ENCODE results near the gene MNT.

The MNT gene

DNA sequence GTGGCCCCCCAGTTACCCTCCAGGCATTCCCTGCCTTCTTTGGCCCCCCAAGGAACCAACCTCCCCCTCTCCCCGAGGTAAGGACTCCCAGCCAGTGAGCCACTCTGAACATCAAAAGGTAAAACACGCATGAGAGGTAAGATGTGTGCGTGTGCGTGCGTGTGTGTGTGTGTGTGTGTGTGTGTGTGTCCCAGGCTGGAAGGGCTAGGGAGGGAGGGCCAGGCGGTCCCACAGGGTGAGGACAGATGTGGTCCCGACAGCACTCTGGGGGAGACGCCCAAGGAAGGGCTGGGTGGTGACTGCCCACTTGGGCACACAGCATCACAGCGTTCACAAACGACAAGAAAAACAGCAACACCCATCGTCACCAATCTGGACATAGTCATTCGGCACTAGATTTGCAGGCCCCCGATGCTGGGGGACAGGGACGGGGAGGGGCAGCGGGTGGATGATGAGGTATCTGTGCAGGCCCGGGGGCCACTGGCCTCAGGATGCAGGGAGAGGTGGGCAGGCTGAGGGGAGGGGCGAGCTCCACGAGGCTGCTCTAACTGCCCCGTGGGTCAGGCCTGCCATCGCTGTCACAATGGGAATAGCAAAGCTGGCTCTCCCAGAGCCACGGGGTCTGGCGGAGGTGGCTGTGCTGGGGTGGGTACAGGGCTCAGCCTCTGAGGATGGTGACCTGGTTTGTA, 16.3 kb downstream of the MNT start:
- TF ChIP-seq GATA2 (IDR thresholded peaks at IDR 0.05; ENCODE audit: low read depth, low read length): no peak
- no peak for TF ChIP-seq GATA3 (IDR thresholded peaks at IDR 0.05; ENCODE audit: low read depth, low read length)

DNA sequence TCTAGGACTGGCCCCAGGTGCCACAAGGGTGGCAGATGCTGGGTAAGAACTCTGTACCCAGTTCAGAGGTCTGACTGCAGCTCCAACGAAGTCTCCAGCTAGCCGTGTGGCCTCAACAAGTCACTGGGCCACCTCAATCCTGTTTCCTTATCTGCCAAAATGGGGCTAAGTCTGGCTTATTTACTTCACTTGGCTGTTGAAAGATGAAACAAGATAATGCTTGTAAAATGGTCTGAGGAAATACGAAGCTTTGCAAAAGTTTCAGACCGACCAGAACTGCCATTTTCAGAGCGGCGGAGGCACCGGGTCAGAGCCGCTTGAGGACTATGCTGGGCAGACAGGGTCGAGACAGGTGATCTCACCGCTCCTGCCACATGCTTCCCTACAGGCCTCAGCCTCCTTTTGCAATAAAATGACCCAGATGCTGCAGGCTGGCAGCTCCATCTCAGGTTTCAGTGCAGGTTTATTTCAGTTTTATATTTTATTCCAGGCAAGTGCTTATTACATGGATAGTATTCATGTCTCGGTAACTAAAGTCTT, 17.2 kb downstream of the MNT start:
- no peak for TF ChIP-seq GATA2 (IDR thresholded peaks at IDR 0.05; ENCODE audit: low read depth, low read length)
- no peak for TF ChIP-seq GATA3 (IDR thresholded peaks at IDR 0.05; ENCODE audit: low read depth, low read length)

- no peak for TF ChIP-seq GATA3 (IDR thresholded peaks at IDR 0.05; ENCODE audit: low read depth, low read length)
- no peak for TF ChIP-seq GATA2 (IDR thresholded peaks at IDR 0.05; ENCODE audit: low read depth, low read length)
Measured at GRCh38 chr17:2380950-2381649, 19.8 kb downstream of the MNT start.

DNA sequence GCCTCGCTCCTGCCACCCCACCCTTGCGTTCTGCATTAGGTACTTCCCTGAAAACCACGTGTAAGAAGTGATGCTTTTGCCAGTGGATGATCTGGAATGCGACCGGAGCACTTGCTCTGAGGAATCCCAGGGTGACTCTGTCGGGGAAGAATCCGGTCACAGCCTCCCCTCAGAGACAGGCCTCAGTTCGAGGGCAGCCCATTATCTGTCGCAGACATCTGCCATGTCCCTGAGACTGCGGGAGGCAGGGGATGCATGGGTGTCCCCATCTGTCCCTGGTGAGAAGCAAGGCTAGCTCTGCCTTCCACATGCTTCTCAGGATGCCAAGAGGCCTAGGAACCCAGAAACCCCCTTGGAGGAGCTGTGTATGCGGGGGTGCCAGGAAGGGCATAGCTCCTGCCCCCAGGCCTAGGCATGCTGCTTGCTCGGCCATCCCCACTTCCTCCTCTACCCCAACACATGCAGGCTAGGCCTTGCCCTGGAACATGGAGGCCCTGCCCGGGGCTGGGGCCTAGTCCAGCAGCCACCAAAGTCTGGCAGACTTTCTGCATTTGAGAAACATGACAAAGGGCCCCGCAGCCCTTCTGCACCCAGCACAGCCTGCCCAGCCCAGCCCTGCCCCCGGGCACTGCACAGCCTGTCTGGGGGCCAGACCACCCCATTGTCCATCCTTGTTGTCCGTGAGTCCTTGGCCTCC, 20.5 kb downstream of the MNT start:
- TF ChIP-seq GATA3 (IDR thresholded peaks at IDR 0.05; ENCODE audit: low read depth, low read length) (no peak), GATA2 (IDR thresholded peaks at IDR 0.05; ENCODE audit: low read depth, low read length) (peak; percentile 81)

DNA sequence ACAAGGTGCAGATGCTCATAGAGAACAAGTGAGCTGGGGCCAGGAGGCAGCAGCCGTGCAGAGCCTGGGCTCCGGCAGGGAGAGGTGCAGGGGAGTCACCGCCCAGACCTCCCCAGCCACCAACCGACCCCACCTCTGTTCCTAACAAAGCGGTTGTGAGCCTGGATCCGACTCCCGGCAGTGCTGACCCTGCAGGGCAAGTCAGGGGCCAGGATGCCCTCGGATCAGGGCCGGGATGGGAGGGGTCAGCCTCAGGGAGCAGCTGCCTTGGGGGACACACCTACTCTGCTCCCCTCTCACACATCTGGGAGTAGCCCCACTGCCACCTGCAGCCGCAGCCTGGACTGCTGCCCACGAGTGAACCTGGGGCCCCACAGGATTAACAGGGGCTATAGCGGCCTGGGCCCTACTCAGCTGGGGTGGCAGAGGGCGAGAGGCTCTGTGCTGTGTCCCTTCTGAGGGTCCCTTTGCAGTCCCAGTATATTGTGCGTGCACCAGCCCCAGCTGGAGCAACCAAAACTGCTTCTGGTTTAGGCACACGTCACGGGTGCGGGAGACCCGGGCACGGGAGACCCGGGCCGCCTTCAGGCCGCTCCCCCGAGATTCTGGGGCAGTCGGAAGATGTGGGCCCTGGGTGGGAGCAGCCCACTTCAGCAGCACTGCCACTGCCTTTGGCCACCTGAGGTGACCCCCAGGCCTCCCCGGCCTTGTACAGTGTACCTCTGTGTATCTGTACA, 21.2 kb downstream of the MNT start:
- TF ChIP-seq GATA3 (IDR thresholded peaks at IDR 0.05; ENCODE audit: low read depth, low read length) (no peak), GATA2 (IDR thresholded peaks at IDR 0.05; ENCODE audit: low read depth, low read length) (no peak)

DNA sequence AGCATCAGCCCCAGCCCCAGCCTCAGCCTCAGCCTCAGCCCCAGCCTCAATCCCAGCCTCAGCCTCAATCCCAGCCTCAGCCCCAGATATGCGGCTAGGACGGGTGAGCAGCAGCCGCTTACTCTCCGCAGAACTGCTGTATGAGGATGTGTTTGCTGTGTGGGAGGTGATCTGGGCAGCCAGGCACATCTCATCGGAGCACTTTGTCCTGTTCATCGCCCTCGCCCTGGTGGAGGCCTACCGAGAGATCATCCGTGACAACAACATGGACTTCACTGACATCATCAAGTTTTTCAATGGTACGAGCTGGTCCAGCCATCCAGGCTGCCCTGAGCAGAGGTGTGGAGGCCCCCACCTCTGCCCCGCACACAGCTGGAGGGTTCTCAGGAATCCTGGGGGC, 22.0 kb downstream of the MNT start:
- TF ChIP-seq GATA2 (IDR thresholded peaks at IDR 0.05; ENCODE audit: low read depth, low read length): no peak
- TF ChIP-seq GATA3 (IDR thresholded peaks at IDR 0.05; ENCODE audit: low read depth, low read length): no peak

DNA sequence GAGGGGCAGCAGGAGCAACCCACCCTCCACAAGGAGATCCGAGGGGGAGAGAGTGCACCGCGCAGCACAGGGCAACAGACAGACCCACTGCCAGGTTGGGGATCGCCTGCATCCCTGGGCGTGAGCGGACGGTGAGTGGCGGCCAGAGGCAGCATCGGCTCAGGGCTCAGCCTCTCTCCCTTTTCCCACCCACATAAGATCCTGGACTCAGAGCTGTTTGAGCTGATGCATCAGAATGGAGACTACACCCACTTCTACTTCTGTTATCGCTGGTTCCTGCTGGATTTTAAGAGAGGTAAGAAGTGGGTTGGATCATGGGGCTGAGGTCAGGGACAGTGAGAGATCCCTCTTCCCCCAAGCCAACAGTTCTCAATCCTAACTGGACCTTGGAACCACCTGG, 23.2 kb downstream of the MNT start:
- TF ChIP-seq GATA3 (IDR thresholded peaks at IDR 0.05; ENCODE audit: low read depth, low read length) (no peak), GATA2 (IDR thresholded peaks at IDR 0.05; ENCODE audit: low read depth, low read length) (no peak)

DNA sequence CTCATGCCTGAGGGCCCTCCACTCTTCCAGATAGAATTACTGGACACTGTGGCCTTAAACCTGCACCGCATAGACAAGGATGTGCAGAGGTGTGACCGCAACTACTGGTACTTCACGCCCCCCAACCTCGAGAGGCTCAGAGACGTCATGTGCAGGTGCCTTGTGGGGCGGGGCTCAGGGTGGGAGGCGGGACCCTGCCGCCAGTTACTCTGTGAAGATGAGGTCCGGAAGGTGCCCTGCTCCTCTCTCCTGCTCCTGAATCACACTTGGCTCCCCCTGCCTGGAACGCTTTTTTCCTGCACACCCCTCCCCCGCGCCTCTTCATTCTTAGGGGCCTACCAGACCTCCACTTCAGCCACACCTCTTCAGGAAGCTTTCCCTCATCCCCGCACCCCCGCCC, 24.8 kb downstream of the MNT start:
- TF ChIP-seq GATA2 (IDR thresholded peaks at IDR 0.05; ENCODE audit: low read depth, low read length) (no peak), GATA3 (IDR thresholded peaks at IDR 0.05; ENCODE audit: low read depth, low read length) (no peak)

DNA sequence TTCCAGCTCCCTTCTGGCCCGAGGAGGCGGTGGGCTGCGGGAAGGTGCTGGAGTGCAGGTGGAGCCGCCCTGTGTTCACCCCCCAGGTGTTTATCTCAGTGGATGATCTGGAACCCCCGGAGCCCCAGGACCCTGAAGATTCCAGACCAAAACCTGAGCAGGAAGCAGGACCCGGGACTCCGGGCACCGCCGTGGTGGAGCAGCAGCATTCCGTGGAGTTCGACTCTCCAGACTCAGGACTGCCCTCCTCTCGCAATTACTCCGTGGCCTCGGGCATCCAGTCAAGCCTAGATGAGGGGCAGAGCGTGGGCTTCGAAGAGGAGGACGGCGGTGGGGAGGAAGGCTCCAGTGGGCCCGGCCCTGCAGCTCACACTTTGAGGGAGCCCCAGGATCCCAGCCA, 25.5 kb downstream of the MNT start:
- TF ChIP-seq GATA3 (IDR thresholded peaks at IDR 0.05; ENCODE audit: low read depth, low read length) (no peak), GATA2 (IDR thresholded peaks at IDR 0.05; ENCODE audit: low read depth, low read length) (no peak)

GRCh38 chr17:2374549-2375285, 26.1 kb downstream of the MNT start:
- TF ChIP-seq GATA2 (IDR thresholded peaks at IDR 0.05; ENCODE audit: low read depth, low read length): no peak
- TF ChIP-seq GATA3 (IDR thresholded peaks at IDR 0.05; ENCODE audit: low read depth, low read length): no peak

- TF ChIP-seq GATA3 (IDR thresholded peaks at IDR 0.05; ENCODE audit: low read depth, low read length) (no peak), GATA2 (IDR thresholded peaks at IDR 0.05; ENCODE audit: low read depth, low read length) (no peak)
Measured at GRCh38 chr17:2373179-2373578, 27.7 kb downstream of the MNT start.

DNA sequence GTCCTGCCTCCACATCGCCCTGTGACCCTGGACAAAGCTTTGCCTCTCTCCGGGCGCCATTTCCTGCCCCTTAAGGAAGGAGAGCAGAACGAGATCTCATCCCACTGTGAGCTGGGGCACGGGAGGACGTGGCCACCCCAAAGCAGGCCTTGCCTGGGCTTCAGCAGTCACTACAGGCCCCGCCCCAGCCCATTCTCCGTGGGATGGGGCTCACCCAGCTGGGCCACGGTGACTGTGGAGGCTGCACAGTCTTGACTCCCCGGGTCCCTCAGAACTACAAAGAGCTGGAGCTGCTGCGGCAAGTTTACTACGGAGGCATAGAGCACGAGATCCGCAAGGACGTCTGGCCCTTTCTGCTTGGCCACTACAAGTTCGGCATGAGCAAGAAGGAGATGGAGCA, 28.2 kb downstream of the MNT start:
- no peak for TF ChIP-seq GATA2 (IDR thresholded peaks at IDR 0.05; ENCODE audit: low read depth, low read length)
- no peak for TF ChIP-seq GATA3 (IDR thresholded peaks at IDR 0.05; ENCODE audit: low read depth, low read length)

GRCh38 chr17:2372180-2372579, 28.7 kb downstream of the MNT start:
- no peak for TF ChIP-seq GATA3 (IDR thresholded peaks at IDR 0.05; ENCODE audit: low read depth, low read length)

Measured in SH-SY5Y (cell line).